SIG-M5 treated with dmso at 0.1 percent for 504 hours (cell line): ENCODE results near the gene DNAAF2.
"Not testable (repeated sequence)": the region's sequence is repeated elsewhere in the genome, so short reads cannot be mapped to it uniquely, and the experiment has no call there.

Experiments
- DNase-seq: peaks from one replicate; lab custom pipeline; 2025; ENCODE audit not compliant: unreplicated experiment; lab: John Stamatoyannopoulos, UW

DNAAF2 gene

DNA sequence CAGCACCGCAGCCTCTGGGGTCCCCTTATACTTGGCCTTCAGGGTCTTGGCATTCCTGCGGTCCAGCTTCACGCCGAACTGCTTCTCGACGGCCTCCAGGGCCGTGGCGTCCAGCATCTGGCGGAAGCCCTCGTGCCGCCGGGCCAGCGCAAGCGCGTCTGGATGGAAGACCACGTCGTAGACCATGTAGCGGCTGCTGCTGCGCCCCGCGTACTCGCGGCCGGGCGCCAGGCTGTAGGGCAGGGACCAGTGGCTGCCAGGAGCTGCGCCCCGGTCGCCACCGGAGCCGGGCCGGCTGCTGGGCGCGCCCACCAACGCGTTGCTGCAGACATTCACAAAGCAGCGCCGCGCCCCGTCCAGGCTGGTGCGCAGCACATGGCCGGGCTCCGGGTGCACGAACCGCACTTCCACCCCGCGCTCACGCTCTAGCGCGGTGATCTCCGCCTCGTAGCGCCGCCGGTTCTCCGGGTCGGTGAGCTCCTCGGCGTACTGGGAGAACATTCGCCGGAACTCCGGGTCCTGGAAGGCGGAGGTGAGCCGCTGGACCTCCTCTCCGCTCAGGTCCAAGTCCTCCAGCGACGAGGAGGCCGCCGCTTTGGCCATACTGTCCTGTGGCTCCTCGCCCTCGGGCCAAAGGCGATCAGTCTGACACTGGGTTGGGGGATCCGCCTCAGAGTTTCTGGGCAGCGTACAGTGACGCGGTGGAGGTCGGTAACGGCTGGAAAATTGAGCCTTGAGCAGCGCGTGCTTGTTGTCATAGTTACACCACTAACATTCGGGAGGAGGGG is at the start of gene DNAAF2:
Gene DNAAF2, minus strand, starts transcription at position 698 of the 788 bp plus-strand sequence. Its CDS starts 95 bp downstream, at position 603.
- peak; percentile 40 for DNase-seq

DNA sequence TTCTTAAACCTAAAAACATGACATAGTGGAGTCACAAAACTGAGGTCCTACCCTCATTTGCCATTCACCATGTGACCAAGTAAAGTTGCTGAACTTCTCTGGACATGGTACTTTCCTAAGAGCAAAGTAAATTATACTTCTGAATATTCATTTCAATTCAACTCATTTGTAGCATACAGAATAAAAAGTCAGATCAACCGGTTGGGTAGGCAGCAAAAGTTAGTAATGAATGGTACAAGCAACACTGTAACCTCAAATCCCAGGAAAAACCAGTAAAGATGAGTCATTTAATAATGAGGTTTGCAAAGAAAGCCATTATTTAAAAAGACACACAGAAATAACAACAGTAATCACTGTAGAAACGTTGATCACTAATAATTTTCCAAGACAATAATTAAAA is 44.2 kb upstream of the DNAAF2 start:
- no peak for DNase-seq

DNA sequence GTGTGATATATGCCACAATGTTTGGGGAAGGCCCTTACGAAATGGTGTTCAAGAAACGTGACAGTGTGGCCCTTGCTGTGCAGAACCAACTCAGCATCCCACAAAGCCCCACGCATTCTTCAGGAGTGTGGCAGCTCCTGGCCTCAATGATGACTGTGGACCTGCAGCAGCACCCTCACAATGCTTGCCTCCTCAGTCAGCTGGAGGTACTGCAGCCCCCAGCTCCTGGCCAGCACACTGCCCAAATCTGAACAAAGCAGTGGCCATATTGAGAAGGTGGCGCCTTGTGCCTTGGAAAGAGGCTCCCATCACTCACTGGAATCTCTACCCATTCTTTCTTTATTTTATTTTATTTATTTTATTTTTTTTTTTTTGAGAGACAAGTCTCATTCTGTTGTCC is 42.6 kb upstream of the DNAAF2 start:
- DNase-seq = no peak

- no peak for DNase-seq
Measured at GRCh38 chr14:49673586-49673985, 38.5 kb upstream of the DNAAF2 start.

- DNase-seq = no peak
Measured at GRCh38 chr14:49670475-49670874, 35.4 kb upstream of the DNAAF2 start.

DNA sequence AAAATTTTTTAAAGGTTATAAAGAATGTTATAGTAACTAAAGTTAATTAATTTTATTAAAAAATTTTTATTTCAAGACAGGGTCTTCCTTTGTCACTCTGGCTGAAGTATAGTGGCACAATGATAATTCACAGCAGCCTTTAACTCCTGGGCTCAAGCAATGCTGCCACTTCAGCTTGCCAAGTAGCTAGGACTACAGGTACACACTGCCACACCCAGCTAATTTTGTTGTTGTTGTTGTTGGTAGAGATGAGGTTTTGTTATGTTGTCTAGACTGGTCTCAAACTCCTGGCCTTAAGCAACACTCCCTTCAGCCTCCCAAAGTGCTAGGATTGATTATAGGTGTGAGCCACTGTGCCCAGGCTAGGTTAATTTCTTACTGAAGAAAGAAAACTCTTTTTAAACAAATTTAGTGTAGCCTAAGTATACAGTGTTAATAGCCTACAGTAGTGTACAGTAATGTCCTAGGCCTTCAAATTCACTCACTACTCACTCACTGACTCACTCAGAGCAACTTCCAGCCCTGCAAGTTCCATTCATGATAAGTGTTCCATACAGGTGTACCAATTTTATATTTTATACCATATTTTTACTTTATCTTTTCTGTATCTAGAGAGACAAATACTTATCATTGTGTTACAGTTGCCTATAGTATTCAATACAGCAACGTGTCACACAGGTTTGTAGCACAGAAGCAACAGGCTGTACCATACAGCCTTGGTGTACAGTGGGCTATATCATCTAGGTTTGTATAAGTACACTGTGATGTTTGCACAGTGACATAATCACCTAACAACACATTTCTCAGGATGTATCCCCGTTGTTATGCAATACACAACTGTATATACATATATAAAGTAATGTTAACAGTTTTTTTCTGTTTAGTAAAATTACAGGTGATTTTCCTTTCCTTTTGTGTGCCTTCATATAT is 24.7 kb upstream of the DNAAF2 start:
- no peak for DNase-seq

- DNase-seq = not testable (repeated sequence)
Measured at GRCh38 chr14:49657500-49657899, 22.5 kb upstream of the DNAAF2 start.

DNA sequence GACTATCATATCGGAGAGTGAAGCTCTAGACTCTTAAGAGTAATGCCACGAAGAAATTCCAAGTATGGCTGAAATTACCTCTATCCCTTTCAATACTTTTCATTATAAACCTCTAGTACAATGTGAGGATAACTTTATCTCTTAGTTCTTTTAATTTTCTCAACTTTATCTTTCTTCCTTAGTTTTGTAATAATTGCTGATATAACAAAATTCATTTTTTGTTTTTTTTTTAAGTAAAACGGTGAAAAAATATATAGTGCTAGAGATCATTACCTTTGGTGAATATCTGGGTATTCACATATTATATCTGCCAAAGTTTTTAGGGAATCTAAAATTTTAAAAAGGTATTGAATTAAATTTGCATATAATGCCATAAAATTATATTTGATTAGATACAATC is 19.5 kb upstream of the DNAAF2 start:
- DNase-seq = no peak

DNA sequence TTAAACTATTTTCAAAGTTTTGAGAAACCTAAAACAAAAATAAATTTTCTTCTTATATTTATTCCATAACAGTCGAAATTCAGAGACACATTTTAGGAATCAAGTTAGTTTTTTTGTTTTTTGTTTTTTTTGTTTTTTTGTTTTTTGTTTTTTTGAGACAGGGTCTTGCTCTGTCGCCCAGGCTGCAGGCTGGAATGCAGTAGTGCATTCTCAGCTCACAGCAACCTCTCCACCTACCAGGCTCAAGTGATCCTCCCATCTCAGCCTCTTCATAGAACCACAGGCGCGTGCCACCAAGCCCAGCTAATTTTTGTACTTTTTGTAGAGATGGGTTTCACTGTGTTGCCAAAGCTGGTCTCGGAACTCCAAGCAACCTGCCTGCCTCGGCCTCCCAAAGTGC is 18.5 kb upstream of the DNAAF2 start:
- DNase-seq = no peak

DNA sequence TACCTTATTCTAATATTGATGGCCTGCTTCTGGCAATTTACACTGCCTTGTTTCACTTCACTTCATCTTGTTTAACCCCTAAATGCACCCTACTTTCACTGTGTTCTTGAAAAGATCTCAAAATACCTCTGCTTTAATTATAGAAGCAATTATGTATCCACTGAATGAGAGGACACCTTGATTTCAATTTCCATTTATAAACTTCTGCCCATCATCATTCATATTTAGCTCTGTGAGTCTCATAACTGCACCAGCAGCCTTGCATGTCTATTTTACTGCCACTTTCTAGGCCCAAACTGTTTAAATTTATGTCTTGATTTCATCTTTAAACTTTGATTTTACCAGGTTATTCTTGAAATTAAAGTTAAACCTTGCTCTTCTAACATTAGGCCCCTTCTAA is 7.1 kb upstream of the DNAAF2 start:
- DNase-seq = no peak

DNA sequence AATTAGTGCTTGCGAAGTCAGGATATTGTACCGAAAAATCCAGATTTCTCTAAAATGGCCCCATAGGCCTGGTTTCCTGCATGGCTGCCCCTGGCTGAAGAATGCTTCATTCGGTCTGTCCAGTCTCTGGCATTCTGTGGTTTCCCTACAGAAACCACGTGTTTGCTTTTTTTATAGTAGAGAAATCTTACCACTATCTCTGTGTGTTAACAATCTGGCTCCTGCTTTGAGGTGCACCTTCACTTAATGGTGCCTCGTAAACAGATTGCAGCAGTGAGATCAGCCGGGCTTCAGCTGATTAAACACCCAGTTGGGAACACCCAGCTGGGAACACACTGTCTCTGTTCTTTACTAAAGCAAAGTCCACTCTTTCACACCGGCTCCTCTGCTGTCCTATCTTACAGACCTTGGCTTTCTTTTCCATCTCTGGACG is 6.7 kb upstream of the DNAAF2 start:
- DNase-seq = no peak

GRCh38 chr14:49640540-49641417 is 5.7 kb upstream of the DNAAF2 start:
- no peak for DNase-seq

- no peak for DNase-seq
Measured at GRCh38 chr14:49637534-49638078, 2.6 kb upstream of the DNAAF2 start.

GRCh38 chr14:49636866-49637265 is 1.8 kb upstream of the DNAAF2 start:
- no peak for DNase-seq

GRCh38 chr14:49633640-49634546 is 1.2 kb downstream of the DNAAF2 start:
- peak; percentile 93 for DNase-seq

DNA sequence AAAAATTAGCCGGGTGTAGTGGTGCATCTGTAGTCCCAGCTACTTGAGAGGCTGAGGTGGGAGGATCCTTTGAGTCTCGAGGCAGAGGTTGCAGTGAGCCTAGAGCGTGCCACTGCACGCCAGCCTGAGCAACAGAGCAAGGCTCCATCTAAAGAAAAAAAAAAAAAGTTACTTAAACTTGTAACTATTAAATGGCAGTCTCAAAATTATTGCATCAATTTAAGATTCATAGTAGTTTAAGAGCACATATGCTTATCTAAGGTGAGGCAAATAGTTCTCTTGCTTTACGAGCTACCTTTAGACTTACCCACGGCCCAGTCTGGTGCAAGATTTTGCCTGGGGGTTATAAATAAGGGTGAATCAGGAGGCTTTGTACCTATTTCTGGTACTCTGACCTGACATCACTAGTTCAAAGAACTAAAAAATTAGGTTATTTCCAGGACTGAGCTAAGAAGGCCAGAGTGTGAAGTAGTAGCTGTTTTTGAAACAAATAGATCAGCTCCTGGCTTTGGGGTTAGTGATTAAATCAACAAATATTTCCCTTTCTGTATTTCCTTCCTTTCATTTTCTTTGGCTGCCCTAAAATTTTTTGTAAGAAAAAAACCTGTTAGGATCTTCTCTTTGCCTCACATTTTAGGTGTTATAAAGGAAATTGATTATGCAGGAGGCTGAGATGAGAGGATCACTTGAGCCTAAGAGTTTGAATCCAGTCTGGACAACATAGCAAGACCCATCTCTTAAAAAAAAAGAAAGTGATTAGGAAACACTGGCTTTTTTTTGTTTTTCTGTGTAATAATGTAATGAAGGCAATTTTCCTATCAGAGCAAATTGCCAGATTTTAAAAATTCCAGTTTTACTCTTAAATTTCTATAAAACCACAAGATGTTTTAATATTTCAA is 10.9 kb downstream of the DNAAF2 start:
- DNase-seq = no peak

DNA sequence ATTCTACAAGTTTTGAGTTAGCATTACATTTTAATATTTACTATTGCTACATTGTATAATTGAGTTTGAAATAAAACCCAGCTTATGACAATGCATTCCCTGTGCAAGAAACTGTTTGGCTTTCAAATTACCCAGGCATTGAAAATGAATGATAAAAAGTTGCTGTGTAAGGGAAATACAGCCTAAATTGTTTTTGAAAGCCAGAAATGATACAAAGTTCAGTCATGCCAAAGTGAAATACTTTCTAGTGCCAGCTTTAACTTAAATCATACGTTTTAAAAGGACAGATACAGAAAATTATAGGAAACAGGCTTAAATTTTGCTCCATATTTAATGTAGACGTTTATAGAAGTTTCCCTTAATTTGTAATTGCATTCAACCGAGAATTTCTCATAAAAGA is 11.7 kb downstream of the DNAAF2 start:
- no peak for DNase-seq

DNA sequence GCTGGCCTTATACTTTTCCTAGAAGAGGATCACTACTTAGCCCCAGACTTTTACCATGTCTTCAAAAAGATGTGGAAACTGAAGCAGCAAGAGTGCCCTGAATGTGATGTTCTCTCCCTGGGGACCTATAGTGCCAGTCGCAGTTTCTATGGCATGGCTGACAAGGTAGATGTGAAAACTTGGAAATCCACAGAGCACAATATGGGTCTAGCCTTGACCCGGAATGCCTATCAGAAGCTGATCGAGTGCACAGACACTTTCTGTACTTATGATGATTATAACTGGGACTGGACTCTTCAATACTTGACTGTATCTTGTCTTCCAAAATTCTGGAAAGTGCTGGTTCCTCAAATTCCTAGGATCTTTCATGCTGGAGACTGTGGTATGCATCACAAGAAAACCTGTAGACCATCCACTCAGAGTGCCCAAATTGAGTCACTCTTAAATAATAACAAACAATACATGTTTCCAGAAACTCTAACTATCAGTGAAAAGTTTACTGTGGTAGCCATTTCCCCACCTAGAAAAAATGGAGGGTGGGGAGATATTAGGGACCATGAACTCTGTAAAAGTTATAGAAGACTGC is 12.9 kb downstream of the DNAAF2 start:
- DNase-seq = no peak
